Measurements from ENCODE around the gene NRP2.

- TF ChIP-seq, protein P1, sequence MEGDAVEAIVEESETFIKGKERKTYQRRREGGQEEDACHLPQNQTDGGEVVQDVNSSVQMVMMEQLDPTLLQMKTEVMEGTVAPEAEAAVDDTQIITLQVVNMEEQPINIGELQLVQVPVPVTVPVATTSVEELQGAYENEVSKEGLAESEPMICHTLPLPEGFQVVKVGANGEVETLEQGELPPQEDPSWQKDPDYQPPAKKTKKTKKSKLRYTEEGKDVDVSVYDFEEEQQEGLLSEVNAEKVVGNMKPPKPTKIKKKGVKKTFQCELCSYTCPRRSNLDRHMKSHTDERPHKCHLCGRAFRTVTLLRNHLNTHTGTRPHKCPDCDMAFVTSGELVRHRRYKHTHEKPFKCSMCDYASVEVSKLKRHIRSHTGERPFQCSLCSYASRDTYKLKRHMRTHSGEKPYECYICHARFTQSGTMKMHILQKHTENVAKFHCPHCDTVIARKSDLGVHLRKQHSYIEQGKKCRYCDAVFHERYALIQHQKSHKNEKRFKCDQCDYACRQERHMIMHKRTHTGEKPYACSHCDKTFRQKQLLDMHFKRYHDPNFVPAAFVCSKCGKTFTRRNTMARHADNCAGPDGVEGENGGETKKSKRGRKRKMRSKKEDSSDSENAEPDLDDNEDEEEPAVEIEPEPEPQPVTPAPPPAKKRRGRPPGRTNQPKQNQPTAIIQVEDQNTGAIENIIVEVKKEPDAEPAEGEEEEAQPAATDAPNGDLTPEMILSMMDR (IDR thresholded peaks at IDR 0.05): no peak
- TF ChIP-seq POLR2A (IDR thresholded peaks at IDR 0.05): no peak
- TF ChIP-seq EP300 (IDR thresholded peaks at IDR 0.05): no peak
These were observed 35.0 kb downstream of the NRP2 start for GRCh38 chr2:205717175-205717846.
